ENCODE results near the gene IRGC.
"Not testable (repeated sequence)": the region's sequence is repeated elsewhere in the genome, so short reads cannot be mapped to it uniquely, and the experiment has no call there.

Gene IRGC, protein sequence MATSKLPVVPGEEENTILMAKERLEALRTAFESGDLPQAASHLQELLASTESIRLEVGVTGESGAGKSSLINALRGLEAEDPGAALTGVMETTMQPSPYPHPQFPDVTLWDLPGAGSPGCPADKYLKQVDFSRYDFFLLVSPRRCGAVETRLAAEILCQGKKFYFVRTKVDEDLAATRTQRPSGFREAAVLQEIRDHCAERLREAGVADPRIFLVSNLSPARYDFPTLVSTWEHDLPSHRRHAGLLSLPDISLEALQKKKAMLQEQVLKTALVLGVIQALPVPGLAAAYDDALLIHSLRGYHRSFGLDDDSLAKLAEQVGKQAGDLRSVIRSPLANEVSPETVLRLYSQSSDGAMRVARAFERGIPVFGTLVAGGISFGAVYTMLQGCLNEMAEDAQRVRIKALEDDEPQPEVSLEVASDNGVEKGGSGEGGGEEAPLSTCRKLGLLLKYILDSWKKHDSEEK

DNA sequence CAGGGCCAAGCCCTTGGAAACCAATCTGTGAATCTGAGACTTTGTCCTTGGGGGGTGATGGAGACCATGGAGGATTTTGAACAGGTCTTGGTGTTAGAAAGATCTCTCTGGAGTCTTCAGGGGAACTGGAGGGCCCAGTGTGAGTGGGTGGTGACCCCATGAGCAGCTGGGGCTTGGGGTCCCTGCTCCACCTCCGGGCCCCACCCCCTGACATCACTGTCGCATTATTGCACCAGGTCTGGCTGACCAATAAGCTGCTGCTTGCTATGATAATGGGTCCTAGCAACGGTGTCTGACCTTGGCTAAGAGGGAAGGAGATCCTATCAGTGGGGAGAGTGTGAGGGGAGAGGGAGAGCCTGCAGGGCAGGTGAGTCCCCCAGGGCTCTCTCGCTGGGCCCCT, at the start of gene IRGC:
Gene IRGC (plus strand): TSS at position 301 of the 400 bp plus-strand sequence. CDS start 2,483 bp downstream, outside the sequence.
- no peak for DNase-seq

DNA sequence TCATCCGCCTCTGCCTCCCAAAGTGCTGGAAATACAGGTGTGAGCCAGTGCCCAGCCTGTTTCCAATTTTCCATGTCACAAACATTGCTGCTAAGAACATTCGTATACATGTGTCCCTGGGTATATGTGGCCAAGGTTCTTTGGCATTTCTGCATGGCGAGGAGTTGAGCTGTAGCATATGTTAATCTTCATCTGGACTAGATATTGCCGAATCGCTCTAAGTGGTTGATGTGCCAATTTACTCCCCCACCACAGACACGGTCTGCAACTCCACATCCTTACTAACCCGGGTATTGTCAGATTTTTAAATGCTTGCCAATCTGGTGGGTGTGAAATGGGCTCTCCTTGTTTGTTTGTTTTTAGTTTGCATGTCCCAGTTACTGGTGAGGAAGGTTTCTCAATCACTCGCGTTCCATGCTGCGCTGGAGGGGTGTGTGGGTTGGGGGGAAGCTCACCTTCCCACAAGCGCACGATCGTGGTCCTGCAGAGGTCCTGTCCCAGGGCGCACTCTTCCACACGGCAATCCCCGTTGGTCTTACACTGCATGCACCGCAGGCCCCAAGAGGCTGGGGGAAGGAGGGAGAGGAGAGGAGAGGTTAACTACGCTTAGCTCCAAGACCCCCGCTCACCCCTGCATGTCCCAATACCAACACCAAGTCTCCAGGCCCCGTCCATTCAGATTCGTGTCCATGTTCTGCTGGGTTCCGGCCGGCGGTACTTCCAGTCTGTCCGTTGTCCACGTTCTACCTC, 48.6 kb upstream of the IRGC start:
- no peak for DNase-seq

DNA sequence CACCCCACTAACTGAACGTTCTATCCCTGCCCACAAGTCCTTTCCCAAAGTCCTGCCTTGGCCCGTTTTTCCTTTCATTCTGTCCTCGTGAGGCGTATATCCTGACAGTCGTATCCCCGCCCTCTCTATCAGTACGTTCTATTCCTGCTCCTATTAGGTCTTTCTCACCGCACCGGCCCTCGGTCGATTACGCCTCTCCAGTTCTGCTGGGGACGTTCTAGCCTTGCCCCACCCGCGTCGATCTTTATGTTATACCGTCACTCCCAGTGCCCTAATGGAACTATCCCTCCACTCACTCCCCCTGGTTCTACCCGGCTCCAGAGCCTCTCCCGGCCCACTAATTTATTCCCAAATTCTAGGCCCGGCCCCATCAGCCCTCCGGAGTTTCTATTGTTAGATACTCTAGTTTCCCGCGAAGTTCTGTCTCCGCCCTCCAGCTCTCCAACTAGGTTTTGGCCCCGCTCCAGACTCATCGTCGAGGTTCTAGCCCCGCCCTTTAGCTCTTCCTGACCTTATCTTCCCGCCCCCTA, 47.9 kb upstream of the IRGC start:
- DNase-seq, result no peak

DNA sequence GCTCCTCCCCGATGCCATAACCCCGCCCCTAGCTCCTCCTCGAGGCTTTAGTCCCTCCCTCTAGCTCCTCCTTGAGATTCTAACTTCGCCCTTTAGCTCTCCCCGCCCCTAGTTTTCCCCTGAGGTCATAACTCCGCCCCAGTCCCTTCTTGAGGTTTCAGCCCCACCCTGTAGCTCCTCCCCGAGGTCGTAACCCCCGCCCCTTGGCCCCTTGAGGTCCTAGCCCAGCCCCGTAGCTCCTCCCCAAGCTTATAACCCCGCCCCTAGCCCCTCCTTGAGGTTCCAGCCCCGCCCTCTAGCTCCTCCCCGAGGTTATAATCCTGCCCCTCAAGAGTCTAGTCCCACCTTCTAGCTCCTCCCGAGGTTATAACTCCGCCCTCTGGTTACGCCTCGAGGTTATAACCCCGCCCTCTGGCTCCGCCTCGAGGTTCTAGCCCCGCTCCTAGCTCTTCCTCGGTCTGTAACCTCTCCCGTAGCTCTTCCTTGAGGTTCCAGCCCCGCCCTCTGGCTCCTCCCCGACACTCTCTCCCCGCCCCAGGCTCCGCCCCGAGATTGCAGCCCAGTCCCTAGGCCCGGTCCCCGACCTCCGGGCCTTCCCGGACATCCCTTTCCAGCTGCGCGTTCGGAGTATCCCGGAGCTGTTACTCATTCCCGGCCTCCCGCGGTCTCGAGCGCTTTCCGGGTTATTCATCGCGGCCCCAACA, 47.3 kb upstream of the IRGC start:
- DNase-seq, result peak; percentile 100

DNA sequence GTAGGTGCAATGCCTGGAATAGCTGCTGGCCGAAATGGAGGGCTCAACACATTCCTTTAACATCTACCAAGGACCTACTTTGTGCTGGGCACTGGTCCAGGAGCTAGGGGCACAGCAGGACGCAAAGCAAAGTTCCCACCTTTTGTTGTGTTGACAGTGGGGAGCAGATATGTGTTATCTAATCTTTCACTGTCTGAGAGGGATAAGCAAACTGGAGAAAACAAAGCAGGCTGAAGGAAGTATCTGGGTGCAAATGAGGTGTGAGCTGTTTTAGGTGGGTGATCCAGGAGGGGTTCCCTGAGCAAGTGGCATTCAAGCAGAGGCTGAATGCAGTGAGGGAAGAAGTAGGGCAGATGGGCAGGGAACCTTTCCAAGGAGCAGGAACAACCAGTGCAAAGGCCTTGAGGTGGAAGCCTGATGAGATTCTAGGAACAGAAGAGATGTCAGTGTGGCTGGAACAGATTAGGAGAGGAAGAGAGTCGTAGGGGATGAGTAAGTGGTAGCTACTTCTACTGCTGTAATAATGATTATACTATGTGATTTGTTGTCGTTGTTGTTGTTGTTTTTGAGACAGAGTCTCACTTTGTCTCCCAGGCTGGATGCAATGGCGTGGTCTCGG, 43.7 kb upstream of the IRGC start:
- DNase-seq, result no peak

DNA sequence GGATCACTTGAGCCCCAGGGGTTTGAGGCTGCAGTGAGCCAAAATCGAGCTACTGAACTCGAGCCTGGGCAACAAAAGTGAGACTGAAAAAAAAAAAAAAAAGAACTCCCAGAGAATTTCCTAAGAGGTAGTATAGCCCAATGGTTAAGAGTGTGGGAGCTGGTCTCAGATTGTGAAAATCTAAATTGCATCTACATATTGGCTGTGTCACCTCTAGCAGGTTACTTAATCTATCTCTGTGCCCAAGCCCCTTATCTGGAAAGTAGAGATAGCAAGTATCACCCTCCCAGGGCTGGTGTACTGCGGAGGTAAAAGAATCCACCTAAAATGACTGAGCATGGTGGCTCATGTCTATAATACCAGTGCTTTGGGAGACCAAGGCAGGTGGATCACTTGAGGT, 42.2 kb upstream of the IRGC start:
- DNase-seq, result no peak

DNA sequence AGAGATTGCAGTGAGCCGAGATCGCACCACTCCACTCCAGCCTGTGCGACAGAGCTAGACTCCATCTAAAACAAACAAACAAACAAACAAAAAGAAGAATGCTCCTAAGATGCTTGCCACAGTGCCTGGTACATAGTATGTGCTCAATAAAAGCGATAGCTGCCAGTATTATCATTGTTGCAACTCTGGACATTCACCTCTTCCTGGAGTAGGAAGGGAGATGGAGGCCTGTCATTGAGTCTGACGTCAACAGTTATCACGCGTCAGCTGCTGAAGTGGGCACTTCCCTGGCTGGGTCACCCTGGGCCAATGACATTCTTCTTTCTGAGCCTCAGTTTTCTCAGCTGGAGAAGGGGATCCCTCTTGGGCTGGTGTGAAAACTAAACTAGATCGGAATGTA, 41.7 kb upstream of the IRGC start:
- no peak for DNase-seq

DNA sequence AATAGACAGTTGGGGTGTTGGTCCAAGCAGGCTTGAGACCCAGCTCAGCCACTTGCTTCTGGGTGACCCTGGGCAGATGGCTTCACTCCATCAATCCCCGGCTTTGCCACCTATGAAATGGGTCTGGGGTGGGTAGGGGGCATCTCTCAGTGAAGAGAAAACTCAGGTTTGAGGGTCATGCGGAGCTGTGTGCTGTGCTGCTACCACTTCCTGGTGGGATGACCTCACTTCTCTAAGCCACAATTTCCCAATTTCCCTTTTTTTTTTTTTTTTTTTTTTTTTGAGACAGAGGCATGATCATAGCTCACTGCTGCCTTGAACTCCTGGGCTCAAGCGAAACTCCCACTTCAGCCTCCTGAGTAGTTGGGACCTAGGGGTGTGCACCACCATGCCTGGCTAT, 41.3 kb upstream of the IRGC start:
- DNase-seq, result peak; percentile 62

DNA sequence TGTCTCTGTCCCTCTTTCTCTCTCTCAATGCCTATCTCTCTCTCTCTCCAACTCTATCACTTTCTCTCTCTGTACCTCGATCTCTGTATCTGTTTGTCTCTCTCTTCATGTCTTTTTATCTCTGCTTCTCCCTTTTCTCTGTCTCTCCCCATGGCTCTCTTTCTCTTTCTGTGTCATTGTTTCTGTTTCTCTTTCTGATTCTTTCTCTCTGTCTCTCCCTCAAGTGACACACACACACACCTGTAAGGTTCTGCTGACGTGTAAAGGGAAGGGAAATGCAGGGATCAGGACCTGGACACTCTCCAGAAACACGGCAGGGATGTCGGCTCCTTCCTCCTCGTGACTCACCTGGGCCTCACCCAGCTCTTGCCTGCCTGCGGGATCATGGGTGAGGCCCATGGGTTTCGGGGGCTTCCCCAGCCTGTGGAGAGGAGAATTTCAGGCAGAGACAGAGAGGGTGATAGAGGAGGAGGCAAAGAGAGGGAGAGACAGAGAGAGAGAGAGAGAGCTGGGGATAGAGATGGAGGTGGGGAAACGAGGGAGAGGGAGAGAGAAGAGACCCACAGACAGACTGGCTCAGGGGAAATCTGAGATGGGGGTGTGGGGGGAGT, 40.5 kb upstream of the IRGC start:
- DNase-seq, result peak; percentile 60

DNA sequence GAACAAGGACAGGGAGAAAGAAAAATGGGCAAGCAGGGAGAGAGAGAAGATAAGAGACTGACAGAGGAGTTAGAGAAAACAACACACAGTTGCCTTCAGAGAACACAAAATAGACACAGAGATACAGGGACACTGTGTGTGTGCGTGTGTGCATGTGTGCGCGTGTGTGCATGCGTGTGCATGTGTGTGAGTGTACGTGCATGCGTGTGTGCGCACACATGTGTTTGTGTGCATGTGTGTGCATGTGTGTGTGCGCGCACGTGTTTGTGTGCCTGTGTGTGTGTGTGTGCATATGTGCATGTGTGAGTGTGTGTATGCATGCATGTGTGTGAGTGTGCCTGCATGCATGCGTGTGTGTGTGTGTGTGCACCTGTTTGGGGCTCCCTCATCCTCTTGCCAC, 40.0 kb upstream of the IRGC start:
- no peak for DNase-seq

DNA sequence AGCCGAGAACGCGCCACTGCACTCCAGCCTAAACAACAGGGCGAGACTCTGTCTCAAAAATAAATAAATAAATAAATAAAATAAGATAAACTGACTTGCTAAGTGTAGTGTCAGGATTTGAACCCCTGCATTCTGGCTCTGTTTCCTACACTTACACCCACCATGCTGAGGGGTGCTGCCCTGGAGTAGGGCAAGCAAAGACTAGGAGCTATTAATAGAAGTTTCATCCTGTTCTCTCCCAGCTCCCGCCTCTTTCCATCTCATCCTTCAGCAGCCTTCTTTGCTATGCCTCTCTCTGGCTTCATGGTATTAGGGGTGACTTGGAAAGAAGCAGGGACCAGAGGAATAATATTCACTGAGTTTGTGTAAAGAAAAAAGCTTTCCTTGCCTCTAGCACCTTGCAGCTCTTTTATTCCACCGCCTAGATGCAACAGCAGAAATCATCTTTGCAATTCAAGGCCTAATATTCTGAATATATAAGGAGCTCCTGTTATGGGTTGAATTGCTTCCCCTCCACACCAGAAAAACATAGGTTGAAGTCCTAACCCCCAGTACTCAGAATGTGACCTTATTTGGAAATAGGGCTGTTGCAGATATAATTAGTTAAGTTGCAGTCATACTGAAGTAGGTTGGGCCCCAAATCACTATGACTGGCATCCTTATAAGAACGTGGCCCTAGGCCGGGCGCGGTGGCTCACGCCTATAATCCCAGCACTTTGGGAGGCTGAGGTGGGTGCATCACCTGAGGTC, 37.2 kb upstream of the IRGC start:
- no peak for DNase-seq

DNA sequence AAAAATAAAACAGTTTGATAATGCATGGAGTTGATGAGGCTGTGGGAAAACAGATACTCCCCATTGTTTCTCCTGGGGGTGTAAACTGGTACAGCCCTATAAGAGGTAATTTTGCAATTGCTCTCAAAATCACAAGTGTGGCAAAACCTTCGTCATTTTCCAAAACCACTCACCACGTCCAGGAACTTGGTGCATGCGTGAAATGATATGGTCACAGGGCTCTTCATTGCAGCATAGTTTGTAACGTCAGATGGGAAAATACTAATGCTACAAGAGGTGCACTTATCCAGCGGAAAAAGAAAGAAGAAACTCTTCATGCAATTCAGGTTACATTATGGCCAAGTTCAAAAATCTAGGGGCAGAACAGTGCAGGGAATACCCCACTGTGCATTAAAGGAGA, 34.1 kb upstream of the IRGC start:
- no peak for DNase-seq

DNA sequence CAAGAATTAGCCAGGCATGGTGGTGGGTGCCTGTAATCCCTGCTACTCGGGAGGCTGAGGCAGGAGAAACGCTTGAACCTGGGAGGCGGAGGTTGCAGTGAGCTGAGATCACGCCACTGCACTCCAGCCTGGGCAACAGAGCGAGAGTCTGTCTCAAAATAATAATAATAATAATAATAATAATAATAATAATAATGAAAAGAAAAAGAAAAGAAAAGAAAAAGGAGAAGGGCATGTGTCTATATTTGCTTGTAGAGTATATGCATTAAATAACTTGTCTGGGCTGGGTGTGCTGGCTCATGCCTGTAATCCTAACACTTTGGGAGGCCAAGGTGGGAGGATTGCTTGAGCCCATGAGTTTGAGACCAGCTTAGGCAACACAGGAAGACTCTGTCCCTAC, 33.6 kb upstream of the IRGC start:
- DNase-seq, result not testable (repeated sequence)

DNA sequence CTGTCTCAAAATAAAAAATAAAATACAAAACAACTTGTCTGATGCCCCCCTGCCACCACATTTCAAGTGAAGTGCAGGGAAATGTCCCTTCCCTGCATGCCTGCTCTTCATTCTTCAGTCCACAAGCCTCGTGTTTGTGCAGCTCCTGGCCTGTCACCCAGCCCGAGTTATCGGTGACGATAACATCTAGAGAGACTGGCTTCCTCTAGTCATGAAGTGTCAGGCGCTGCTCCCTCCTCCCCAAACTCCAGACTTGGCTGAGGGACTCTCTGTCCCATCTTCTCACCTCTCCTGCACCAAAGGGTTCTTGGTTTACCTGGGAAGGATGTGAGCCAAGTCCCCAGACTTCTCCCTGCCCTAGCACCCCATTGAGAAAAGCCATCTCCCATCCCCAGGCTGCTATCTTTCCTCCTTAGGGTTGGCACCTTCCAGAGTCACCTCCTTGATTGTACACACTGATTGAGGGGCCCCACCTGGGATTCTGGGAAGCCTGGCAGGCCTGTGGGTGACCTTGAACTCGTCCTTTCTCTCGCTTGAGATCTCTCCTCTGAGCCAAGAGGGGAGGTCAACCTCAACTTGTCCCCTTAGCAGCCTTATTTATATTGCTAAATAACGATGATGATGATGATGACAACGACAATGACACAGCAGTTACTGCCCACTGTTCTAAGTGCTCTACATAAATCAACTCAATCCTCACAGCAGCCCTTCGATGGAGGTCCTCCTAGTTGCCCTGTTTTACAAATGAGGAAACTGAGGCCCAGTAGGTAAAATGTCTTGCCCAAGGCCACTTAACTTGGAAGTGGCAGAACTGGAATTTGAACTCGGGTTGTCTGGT, 32.8 kb upstream of the IRGC start:
- DNase-seq, result no peak

DNA sequence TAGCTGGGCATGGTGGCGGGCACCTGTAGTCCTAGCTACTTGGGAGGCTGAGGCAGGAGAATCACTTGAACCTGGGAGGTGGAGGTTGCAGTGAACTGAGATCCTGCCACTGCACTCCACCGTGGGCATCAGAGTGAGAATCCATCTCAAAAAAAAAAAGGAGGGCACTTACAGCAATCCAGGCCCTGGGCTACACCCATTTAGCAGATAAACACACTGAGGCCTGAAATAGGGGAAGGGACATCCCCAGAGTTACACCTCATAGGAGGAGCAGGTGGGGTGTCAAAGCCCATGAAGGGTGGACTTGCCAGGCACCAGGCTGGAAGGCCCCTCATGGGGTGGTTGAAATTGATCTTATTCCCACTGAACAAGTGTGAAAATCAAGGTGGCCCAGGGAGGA, 32.0 kb upstream of the IRGC start:
- DNase-seq, result no peak

DNA sequence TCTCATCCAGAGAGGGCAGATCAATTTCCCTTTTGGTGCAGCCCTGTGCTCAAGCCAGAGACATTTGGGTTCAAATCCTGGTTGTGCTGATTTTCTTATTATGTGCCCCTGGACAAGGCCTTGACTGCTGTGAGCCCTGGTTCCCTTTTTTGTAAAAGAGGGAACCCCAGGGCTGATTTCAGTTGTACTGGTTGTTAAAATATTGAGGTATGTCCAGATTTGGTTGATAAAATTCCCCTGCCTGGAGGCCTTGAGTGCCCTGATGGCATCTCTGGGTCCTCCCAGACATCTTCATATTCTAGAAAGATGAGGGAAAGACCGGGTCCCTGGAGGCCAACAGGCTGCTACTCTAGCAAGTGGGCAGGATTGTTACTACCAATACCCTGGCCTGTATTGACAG, 31.6 kb upstream of the IRGC start:
- DNase-seq, result no peak

DNA sequence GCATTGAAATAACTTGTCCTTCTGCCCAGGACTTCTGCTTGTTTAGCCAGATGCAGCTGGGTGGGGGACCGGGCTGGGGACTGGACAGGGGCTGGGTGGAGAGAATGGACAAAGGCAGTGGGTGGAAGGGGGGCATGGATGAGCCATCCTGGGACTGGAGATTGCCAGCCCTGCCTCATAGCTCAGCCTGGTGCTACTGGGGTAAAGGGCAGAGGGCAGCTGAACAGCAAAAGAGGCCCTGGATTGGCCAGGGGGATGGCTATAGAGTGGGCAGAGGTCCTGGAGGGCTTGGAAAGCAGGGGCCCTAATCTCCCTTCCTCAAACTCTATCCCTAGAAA, 28.2 kb upstream of the IRGC start:
- no peak for DNase-seq

DNA sequence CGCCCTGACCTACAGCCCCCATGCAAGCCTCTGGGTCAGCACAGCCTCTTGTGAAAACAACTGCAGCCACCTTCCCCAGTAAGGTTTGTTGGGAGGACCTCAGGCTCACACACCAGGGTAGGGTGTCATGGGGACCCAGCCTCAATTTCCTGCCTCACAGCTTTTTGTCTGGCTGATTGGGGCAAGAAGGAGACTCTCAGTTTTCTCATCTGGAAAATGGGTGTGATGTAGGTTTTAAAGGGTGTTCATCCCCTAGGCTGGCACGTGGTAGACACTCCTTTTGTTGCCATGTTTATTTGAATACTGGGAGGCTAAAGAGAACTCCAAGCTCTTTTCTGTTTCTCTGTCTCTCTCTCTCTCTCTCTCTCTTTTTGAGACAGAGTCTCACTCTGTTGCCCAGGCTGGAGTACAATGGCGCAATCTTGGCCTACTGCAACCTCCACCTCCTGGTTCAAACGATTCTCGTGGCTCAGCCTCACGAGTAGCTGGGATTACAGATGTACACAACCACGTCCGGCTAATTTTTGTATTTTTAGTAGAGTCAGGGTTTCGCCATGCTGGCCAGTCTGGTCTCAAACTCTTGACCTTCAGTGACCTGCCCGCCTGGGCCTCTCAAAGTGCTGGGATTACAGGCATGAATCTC, 27.7 kb upstream of the IRGC start:
- DNase-seq, result no peak

DNA sequence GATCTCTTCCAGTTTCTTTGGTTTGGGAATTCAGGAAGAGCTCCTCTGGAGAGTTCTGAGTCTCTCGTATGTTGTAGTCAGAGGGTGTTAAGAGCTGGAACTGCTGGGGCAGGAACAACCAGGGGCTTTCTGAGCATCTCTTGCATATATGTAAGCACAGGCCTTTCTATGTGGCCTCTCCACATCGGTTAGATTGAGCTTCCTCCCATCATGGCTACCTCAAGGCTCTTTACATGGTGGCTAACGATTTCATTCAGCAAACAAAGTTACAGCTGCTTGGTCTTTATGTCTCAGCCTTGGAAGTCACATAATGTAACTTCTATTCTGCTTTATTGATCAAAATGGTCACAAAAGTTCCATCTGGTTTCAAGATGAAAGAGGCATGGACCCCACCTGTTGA, 25.4 kb upstream of the IRGC start:
- DNase-seq, result no peak

DNA sequence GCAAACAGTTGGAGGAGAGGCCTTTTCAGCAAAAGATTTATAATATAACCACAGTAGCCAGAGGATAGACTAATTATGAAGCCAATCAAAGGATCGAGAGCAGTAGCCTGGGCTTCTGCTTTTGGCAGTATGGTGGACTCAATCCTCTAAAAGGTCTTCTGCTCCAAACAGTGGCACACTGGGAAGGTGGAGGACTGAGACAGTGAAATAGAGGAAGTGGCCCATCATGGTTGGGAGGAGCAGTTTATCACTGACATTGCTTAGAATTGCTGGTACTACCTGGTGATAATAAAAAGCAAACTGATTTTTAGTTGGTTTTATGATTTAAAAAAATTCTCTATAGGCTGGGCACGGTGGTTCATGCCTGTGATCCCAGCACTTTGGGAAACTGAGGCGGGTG, 25.0 kb upstream of the IRGC start:
- no peak for DNase-seq

Data from EL (cell line).